ENCODE data around the gene FKBP1B.

Gene FKBP1B

GRCh38 chr2:24016376-24016761 is 33.2 kb upstream of the FKBP1B start:
- Histone ChIP-seq H3K4me3 (ENCODE audit: low read depth, low read length) (no peak overlapping the region), H3K27ac (ENCODE audit: extremely low read depth, low read depth, low read length) (no peak overlapping the region), H3K9me3 (ENCODE audit: control insufficient read depth, insufficient read depth, low read depth, low read length) (no peaks in the 10 kb centered on the region), H3K36me3 (ENCODE audit: control insufficient read depth in 2 of 2, insufficient read depth in 1 of 2, low read length in 2 of 2) (no peaks in the 10 kb centered on the region), H3K4me1 (ENCODE audit: control insufficient read depth, insufficient read depth, low read length) (no peaks in the 10 kb centered on the region)
- ChIA-PET CTCF (interaction anchor here (0.7 kb wide), 1 partner anchor 21 kb away, joined by 3 read pairs; no protein-coding TSS in a partner anchor), POLR2A (interaction anchor here (0.9 kb wide), 1 partner anchor 60 kb away, joined by 3 read pairs; the partner anchor contains the start of gene SF3B6)
- TF ChIP-seq ZNF341 (tag by site-specific recombination; IDR thresholded peaks at IDR 0.05; ENCODE audit: low read depth) (no peak), ZFP69B (tag by site-specific recombination; IDR thresholded peaks at IDR 0.05) (no peak), ZNF76 (tag by site-specific recombination; IDR thresholded peaks at IDR 0.05; ENCODE audit: borderline replicate concordance, low read depth) (no peak), ZBTB8A (tag by site-specific recombination; IDR thresholded peaks at IDR 0.05) (no peak), ZNF518A (tag by site-specific recombination; conservative IDR thresholded peaks at IDR 0.05; ENCODE audit: low read depth) (no peak), ZNF311 (tag by site-specific recombination; IDR thresholded peaks at IDR 0.05; ENCODE audit: borderline replicate concordance) (no peak)

- no peak overlapping the region for H3K27ac ChIP-seq (ENCODE audit: extremely low read depth, low read depth, low read length)
- no peak overlapping the region for H3K4me3 ChIP-seq (ENCODE audit: low read depth, low read length)
- H3K9me3 ChIP-seq (ENCODE audit: control insufficient read depth, insufficient read depth, low read depth, low read length), result no peaks in the 10 kb centered on the region
- H3K36me3 ChIP-seq (ENCODE audit: control insufficient read depth in 2 of 2, insufficient read depth in 1 of 2, low read length in 2 of 2), result no peaks in the 10 kb centered on the region
- no peaks in the 10 kb centered on the region for H3K4me1 ChIP-seq (ENCODE audit: control insufficient read depth, insufficient read depth, low read length)
- TF ChIP-seq ZNF513 (tag by site-specific recombination; IDR thresholded peaks at IDR 0.05) (no peak), ZBTB26 (tag by site-specific recombination; optimal IDR thresholded peaks at IDR 0.05) (no peak), ZSCAN23 (tag by site-specific recombination; IDR thresholded peaks at IDR 0.05) (no peak)
- CTCF ChIA-PET, result no interaction called here
- POLR2A ChIA-PET, result no interaction called here
These were observed 32.5 kb upstream of the FKBP1B start for GRCh38 chr2:24016853-24017703.

- no peaks in the 10 kb centered on the region for H3K4me1 ChIP-seq (ENCODE audit: control insufficient read depth, insufficient read depth, low read length)
- no peak overlapping the region for H3K27ac ChIP-seq (ENCODE audit: extremely low read depth, low read depth, low read length)
- CTCF ChIA-PET, result no interaction called here
- no peak overlapping the region for H3K4me3 ChIP-seq (ENCODE audit: low read depth, low read length)
- H3K9me3 ChIP-seq (ENCODE audit: control insufficient read depth, insufficient read depth, low read depth, low read length), result no peaks in the 10 kb centered on the region
- H3K36me3 ChIP-seq (ENCODE audit: control insufficient read depth in 2 of 2, insufficient read depth in 1 of 2, low read length in 2 of 2), result peaks cover 0 to 6% of the 10 kb centered on the region in 2 experiments; a peak in 1 of 3 replicates
- POLR2A ChIA-PET, result no interaction called here
- no peak for TF ChIP-seq ZNF18 (tag by site-specific recombination; IDR thresholded peaks at IDR 0.05)
- TF ChIP-seq ZNF501 (tag by site-specific recombination; IDR thresholded peaks at IDR 0.05), result no peak
- TF ChIP-seq ZBTB49 (tag by site-specific recombination; IDR thresholded peaks at IDR 0.05; ENCODE audit: low read depth), result no peak
- no peak for TF ChIP-seq ZBTB21 (tag by site-specific recombination; IDR thresholded peaks at IDR 0.05)
- no peak for TF ChIP-seq ZNF26 (tag by site-specific recombination; IDR thresholded peaks at IDR 0.05)
- no peak for TF ChIP-seq ZNF623 (tag by site-specific recombination; IDR thresholded peaks at IDR 0.05)
These were observed 31.8 kb upstream of the FKBP1B start for GRCh38 chr2:24017711-24018110.

Measured in HEK293 (cell line).